GM12872 (cell line): Measurements from ENCODE around the gene KIAA1217.
A peak's percentile ranks its signal among the peaks of the same experiment; 100 is the strongest.

Experiments
- TF ChIP-seq, protein P1 (sequence below): IDR thresholded peaks from 3 replicates; pipeline ENCODE4 v1.5.1; 2011; ENCODE audit warnings: low read depth, mild to moderate bottlenecking, low read length, moderate library complexity; ENCODE audit not compliant: insufficient read depth

Gene KIAA1217

DNA sequence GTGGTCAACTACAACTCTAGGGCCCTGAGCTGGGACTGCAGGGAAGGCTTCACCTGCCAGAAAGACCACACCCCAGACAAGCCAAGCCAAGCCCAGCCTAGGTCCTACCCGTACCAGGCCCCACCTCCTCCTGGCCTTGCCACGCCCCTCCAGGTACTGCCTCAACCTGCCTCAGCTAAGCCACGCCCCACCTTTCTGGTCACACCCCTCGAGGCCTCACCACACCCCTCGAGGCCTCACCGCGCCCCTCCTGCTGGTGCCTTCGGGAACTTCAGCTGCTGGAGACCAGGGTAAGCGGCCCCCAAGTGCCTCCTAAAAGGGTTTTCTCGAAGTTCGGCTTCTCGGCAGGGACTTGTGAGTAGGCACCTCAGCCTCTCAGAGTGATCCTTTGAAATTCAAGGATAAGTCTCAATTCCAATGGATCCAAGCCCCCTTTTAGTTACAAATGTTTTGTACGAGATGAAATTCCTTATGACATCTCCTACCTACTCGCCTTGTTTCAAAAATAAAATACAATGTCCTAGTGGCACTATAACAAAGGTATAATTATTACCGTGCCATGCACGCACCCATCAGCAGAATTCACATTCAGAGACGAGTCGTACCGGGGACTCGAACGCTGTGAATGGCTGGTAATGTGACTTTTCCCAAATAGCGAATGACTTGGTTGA lies 343.5 kb downstream of the KIAA1217 start:
- TF ChIP-seq, protein P1, sequence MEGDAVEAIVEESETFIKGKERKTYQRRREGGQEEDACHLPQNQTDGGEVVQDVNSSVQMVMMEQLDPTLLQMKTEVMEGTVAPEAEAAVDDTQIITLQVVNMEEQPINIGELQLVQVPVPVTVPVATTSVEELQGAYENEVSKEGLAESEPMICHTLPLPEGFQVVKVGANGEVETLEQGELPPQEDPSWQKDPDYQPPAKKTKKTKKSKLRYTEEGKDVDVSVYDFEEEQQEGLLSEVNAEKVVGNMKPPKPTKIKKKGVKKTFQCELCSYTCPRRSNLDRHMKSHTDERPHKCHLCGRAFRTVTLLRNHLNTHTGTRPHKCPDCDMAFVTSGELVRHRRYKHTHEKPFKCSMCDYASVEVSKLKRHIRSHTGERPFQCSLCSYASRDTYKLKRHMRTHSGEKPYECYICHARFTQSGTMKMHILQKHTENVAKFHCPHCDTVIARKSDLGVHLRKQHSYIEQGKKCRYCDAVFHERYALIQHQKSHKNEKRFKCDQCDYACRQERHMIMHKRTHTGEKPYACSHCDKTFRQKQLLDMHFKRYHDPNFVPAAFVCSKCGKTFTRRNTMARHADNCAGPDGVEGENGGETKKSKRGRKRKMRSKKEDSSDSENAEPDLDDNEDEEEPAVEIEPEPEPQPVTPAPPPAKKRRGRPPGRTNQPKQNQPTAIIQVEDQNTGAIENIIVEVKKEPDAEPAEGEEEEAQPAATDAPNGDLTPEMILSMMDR = peak; percentile 59; the same call in 2 of the 3 replicates

DNA sequence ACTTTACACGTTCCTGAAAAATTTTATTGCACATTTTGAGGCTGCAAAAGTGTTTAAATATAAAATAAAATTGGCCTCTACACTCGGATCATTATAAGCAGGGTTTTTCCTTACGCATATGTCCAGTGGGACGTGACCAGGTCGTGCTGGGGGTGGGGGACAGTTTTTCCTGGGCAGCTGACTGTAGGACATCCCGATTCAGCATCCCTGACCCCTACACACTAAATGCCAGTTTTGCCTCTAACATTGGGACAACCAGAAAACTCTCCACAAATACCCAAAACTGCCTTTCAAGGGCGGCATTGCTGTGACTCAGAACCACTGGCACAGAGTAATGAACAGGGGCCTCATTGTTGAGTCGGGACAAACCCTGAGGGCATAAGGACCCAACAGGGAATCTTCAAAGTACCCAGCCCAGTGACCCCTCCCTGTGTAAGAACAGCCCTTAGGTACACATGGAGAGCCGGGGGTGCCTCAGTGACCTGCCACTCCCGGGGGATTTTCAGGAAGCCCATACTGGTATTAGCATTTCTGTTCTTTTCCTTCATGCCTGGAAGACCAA lies 344.2 kb downstream of the KIAA1217 start:
- TF ChIP-seq, protein P1 = no peak

DNA sequence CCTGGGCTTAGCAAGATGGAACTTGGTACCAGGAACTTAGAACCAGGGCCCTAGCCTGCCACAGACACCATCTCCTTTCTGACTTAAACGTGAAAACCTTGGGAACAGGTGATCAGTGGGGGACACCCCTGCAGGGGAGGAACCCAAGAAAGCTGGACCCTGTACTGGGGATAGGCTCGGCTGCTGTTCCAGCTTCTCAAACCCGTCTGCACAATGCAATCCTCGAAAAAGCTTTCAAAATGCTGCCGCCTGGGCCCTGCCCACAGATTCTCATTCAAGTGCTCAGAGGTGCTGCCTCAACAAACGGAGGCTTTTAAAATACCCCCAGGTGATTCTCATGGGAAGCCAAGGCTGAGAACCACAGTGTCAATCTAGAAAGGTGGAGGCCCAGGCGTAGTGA lies 345.1 kb downstream of the KIAA1217 start:
- TF ChIP-seq, protein P1 = no peak

DNA sequence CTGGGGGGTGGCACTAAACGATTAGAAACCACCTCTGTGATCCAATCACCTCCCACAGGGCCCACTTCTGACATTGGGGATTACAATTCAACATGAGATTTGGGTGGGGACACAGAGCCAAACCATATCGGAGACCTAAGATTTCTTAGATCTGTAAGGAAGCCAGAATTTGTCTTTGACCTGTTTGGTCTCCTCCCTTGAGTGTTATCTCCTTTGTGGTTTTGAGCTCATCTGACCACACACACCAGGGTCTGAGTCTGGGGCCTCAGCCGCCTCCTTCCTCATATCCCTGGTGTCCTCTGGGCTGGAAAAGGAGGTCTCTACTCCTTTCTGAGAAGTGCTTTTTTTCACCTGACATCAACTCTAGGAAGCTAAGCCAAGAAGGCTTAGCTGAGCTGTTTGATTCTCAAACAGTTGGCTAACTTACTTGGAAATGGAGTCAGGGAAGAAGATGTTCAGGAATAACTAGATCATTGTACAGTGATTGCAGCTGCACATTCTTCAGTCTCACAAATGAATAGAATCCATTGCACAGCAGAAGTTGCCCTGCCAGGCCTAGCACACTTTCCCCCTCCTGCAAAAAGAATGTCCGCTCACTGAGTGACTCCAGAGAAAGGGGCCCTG lies 347.3 kb downstream of the KIAA1217 start:
- TF ChIP-seq, protein P1 = no peak

DNA sequence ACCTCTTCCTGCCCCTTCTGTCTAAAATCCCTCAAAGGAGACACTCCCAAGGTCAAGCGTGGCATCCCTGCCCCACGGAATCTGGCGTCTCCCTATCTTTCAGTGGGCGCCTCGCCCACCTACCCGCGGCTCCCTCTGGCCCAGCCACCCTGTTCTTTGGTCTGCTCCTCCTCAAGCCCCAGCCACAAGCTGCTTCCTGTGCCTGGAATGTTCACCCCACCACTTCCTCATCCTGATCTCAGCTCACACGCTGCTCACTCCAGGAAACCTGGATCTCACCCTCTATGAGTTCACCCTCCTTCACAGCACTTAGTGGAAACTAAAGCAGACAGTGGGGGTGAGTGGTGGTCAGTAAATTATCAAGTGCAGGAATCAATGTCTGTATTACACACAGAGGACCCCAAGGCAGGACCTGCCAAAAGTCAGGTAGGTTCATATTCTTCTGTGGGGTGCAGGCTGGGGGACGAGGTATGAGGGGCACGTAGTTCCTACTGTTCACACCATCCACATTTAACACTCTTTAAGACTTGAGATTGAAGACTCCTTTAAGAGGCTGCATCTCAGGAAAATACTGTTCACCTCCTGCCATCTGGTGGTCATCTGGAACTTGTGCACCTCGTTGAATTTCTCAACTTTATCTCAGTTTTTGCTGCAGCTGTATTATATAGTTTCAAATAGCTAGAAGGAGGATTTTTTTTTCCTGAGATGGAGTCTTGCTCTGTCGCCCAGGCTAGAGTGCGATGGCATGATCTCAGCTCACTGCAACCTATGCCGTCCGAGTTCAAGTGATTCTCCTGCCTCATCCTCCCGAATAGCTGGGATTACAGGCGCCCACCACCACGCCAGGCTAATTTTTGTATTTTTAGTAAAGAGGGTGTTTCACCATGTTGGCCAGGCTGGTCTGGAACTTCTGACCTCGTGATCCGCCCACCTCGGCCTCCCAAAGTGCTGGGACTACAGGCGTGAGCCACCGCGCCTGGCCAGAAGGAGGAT lies 348.1 kb downstream of the KIAA1217 start:
- TF ChIP-seq, protein P1 = peak; percentile 68

DNA sequence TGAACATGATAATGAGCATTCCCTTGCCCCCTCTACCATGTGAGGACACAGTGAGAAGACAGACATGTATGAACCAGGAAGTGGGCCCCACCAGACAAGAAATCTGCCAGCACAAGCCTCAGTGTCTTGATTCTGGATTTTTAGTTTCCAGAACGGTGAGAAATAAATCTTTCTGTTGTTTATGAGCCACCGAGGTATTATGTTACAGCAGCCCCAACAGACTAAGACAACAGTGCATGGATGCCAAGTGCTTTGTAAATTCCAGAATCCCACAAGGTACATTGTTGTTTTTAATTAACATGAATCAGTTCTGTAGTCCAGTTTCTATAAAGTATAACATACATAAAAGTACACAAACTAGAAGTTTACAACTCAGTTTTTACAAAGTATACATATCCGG lies 352.5 kb downstream of the KIAA1217 start:
- TF ChIP-seq, protein P1 = no peak

DNA sequence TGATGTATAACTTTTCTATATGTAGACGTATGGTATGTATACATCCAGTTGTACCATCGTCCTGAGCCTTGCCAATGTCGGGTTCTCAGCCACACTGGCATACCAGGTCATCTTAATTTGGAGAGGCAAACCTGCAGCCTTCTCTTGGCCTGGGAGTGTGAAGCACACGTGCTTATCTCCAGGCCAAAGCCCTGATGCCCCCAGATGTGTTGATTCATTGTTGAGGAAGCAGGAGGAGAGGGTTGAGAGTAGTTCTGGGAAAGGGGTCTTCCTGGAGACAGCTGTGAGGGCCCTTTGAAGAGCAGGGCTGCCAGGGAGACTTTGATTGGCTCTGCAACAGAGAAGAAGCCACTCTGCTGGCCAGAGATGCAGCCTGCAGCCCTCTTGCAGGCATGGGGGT lies 359.1 kb downstream of the KIAA1217 start:
- TF ChIP-seq, protein P1 = no peak
